GM18868 (cell line): ENCODE data around the gene CDK4.
"Not testable (repeated sequence)": the region's sequence is repeated elsewhere in the genome, so short reads cannot be mapped to it uniquely, and the experiment has no call there.

ENCODE experiments used
- ATAC-seq: cut with Tn5 transposase; IDR thresholded peaks from one replicate; pipeline ENCODE4 v1.9.1; 2021; ENCODE audit warnings: mild to moderate bottlenecking, moderate library complexity; ENCODE audit not compliant: unreplicated experiment

Gene CDK4

DNA sequence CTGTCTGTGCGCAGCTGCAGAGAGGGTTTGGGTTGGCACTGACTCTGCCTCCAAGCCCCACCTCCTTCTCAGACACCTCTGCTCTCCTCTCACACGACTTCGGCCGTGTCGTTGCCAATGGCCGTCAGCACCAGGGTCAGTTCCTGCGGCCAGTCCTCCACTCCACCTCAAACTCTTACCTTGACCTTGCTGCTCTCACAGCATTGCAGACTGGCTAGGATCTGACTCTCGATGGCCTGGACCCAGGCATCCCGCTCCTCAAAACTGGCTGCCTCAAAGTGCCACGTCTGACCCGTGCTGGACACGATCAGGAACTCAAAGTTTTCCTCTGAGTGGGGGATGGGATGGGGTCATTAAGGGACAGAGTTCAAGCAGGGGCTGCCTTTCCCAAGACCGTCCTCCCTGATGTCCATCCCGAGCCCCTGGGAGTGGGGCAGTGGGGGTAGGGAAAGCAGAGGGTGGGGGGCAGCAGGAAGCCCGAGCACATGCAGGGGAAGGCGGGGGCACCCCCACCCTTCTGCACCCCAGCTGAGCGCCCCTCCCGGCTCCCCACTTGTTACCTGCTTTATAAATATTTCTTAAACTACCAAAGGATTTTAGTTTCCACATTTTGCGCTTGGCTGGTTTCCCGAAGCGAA is 24.2 kb downstream of the CDK4 start:
- ATAC-seq, result no peak

DNA sequence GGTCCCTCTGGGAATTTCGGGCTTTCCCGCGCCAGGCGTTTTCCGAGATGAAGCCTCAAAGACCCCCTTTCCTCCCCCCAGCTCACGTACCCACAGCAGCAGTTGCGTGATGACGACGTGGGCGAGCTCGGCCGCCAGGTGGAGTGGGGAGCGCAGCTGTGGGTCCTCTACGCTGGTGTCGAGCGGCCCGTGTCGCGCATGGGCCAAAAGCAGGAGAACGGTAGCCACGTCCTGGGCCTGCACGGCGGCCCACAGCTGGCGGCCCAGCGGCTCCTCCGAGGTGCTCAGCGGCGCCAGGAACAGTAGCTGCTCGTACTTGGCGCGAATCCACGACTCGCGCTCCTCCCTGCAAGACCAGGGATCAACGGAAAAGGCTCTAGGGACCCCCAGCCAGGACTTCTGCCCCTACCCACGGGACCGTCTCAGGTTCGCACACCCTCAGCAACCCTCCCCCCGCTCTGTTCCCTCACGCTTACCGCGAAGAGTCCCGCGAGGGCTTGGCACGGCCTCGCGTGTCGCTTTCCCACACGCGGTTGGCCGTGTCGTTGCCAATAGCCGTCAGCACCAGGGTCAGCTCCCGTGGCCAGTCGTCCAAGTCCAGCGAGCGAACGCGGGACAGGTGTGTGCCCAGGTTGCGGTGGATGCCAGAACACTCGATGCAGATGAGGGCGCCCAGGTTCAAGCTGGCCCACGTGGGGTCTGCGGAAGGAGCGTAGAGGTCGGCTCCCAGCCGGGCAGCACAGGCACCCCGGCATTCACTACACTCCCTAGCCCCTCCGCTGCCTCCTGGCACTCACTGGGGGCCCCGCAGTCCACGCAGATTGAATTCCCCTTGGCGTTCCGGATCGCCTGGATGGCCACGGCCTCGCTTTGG is 25.0 kb downstream of the CDK4 start:
- ATAC-seq, result no peak

DNA sequence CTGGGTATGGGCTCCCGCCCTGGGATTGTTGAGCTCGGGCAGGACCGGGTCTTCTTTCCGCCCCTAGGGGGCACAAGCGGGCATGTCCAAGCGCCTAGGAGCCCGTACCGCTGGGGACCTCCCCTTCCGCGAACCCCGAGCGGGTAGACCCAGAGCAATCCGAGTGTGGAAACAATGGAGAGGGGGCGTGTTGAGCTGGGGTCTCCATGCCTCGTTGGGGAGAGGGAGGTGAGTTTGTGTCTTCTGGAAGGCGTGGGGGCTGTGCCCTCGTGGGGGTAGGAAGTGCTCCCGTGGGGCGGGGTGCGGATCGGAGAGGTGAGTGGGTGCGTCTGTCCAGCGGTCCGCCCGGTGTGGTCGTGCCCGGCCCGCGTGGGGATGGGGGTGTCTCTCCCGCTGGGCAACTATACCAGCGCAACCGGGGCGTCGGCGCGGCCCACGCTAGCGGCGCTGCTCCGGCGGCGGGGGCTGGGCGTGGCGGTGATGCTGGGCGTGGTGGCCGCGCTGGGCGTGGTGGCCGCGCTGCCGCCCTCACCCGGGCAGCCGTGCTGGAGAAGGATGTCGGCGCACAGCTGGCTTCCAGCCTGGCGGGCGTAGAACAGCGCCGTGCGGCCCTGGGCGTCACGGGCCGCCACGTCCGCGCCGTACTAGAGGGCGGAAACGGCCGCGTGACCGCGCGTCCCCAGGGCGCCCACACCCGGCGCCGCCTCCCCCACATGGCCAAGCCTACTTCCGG is 25.8 kb downstream of the CDK4 start:
- no peak for ATAC-seq

DNA sequence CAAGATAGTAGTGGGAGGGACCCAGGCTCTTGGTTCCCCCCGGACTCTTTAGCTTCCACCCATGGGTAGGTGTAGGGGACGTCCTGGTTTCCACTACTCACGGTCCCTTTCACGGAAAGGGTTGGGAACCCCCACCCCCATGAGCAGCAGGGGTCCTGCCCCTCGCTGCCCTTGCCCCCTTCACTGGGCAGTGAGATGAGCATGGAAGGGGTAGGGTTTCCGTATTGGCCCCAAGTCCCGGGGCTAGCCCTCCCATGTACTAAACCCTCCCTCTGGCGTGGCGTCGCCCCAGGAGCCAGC is 26.3 kb downstream of the CDK4 start:
- ATAC-seq, result no peak

DNA sequence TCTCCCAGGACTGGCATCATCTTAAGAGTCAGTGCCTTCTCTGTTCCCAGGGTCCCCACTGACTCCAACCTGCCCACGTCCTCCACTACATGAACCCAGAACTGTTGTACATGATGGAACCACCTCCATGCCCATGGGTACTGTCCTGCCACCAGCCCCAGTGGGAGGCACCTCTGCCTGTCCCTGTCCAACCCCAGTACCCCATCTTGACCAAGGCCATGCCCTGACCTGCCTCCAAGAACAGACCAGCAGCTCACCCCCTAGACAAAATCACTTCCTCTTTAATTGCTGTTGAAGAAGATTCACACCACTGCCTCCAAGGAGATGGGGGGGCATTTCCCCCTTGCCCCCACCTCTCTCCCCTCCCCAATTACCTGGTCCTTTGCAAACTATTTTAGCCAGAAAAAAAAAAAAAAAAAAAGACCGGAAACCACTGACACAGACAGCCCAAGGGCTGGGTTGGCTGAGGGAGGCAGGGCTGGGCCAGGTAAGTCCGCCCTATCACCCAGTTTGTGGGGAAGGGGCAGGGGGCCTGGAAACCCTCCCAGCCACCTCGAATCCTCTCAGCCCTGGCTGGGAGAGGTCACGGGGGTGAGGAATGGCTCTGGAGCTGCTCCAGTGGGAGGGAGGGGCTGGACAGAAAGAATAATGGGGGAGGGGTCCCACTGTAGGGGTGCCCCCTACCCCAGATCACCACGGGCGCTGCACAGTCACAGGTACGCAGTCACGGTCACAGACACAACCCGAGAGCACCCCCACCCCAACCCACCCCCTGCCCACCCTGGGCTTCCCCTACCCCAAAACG is 27.0 kb downstream of the CDK4 start:
- ATAC-seq, result no peak

DNA sequence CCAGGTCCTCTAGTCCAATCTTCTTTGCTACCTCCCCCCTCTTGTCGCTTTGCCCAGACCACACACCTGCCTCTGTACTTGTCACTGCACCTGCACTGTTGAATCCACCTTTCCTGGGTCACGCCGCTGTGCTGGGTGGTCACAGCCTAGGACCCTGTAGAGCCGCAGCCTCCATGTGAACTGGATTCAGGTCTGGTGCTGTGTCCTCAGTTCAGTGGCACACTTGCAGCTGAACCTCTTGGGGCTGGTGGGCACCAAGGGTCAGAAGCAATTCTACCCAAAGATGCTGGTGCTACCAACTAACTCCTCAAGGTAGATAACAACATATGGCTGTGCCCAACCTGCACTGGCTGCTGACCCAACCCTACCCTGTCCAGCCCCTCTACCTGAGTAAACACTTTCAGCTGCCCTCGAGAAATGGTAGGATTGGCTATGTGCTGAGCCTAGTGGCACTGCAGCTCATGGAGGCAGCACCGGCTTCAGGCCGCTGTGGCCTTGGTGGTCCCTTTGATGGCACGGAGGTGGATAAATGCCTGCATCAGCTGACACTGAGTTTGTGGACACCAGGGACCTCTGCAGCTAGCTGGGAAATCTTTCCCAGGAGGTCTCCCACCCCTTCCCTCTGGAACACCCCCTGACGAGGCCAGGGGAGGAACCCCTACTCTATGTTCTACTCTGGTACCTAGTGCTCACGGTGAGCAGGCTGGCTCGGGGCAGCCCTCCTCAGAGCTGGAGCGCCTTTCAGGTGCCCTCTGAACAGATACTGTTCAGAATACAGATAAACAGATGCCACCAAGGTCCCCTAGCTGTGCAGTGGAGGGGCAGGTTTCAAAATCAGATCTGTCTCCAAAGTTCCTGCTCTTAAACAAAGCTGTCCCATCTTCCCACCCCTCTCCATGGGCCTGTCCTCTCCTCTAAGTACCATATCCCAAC is 27.8 kb downstream of the CDK4 start:
- no peak for ATAC-seq

DNA sequence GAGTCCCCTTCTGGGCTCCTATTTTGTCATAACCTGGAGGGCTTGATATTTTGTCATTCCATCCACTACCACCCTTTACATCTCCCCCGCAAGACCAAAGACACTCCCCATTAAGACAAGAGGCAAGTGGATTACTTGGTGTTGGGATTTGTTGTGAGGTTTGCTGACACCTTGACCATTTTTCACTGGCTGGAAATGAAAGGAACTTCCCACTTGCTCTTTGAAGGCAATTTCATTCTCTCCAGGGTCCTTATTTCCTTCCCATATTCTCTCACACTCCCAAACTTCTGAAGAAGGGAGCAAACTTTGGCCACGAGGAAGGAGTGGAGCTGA is 28.5 kb downstream of the CDK4 start:
- ATAC-seq, result no peak

DNA sequence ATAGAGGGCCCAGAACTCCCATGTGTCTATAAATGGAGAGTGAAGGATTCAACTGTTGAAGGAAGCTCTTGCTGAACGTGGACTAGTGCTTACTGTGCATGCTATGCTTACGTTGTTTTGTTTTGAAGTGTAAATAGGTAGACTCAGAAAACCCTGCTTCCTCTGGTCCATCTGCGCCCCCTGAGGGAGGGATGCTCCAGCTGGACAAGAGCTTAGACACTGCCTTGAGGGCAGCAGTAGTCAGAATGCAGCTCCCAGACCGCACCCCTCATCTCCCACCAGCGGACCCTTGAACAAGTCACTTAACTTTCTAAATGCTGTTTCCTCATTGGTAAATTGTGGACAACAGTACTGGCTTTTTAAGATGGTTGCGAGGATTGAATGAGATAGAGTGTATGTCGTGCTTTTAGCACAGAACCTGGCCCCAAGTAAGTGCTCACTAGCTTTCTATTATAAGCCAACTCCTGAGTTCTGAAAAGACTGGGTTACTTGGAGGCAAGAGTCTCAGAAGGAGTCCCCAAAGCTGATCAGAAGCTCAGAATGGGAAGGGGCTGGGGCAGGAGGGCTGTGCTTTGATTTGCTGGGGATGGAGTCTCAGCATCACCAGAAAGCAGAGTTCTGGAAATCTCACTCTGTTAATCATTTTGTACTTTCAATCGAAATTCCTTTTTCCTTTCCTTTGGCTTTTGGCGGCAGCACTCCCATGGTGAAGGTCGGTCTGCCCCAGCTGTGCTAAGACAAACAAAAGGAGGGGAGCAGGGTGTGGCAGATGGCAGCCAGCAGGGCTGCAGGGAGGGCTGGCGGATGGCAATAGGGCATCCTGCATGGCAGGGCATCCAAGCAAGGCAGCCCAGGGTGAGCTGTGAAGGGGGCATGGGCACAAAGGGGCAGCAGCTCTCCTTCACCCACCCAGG is 29.1 kb downstream of the CDK4 start:
- ATAC-seq, result no peak

DNA sequence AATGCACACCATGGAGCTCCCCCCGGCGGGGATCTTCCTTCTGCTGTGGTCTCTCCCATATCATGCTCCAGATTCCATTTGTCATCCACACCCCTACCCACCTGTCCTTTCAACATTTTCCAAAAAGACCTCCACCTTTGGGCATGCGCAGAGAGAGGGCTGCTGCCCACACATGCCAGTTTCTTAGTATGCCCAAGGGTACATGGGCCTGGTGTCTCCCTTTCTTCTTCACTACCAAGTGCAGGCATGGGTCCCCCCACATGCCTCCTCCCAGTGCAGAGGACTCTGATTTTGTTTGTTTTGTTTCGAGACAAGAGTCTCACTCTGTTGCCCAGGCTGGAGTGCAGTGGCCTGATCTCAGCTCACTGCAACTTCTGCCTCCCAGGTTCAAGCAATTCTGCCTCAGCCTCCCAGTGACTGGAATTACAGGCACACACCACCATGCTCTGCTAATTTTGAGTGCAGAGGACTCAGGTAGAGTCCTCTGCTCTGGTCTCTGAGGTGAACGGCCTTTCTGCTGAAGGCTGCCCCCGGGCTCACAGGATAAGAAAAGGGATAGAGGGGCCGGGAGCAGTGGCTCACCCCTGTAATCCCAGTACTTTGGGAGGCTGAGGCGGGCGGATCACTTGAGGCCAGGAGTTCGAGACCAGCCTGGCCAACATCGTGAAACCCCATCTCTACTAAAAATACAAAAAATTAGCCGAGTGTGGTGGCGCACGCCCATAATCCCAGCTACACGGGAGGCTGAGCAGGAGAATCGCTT is 30.1 kb downstream of the CDK4 start:
- ATAC-seq, result not testable (repeated sequence)

DNA sequence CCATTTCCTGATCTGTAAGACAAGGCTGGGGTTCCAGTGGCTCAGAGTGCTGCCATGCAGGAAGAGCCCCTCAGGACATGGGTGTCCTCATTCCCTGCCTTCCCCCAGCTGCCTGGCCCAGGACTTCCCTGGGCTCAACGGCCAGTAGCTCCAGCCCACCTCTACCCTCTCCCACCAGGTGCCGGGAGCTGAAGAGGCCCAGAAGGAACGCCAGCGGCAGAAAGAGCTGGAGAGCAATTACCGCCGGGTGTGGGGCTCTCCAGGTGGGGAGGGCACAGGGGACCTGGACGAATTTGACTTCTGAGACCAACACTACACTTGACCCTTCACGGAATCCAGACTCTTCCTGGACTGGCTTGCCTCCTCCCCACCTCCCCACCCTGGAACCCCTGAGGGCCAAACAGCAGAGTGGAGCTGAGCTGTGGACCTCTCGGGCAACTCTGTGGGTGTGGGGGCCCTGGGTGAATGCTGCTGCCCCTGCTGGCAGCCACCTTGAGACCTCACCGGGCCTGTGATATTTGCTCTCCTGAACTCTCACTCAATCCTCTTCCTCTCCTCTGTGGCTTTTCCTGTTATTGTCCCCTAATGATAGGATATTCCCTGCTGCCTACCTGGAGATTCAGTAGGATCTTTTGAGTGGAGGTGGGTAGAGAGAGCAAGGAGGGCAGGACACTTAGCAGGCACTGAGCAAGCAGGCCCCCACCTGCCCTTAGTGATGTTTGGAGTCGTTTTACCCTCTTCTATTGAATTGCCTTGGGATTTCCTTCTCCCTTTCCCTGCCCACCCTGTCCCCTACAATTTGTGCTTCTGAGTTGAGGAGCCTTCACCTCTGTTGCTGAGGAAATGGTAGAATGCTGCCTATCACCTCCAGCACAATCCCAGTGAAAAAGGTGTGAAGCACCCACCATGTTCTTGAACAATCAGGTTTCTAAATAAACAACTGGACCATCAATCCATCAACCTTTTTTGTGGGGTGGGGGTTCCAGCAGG is 31.2 kb downstream of the CDK4 start:
- ATAC-seq, result no peak

DNA sequence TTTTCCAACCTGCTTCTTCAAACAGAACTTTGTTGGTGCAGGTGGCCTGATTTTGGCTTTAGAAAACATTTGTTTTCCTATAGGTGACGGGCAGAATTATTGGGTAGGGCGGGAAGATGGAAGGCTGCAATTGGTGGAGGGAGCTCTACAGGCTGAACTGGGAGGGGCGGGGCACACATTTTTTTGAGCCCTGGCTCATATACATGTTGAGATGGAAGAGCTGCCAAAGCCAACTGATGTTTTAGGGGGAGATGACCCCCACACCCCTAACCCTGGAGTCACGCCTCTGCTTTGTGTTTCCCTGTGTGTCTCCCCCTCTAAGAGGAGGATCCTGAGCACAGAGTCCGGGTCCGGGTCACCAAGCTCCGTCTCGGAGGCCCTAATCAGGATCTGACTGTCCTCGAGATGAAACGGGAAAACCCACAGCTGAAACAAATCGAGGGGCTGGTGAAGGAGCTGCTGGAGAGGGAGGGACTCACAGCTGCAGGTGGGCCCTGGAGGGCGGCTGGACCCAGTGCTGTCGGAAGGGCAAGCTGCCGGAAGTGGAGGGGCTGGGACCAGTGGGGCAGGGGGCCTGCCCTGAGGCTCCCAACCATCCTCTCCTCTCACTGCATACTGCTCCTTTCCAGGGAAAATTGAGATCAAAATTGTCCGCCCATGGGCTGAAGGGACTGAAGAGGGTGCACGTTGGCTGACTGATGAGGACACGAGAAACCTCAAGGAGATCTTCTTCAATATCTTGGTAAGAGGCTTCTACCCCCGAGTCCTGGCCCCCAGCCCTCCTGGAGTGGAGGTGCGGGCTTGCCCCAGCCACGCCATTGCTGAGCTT is 32.1 kb downstream of the CDK4 start:
- ATAC-seq, result no peak

DNA sequence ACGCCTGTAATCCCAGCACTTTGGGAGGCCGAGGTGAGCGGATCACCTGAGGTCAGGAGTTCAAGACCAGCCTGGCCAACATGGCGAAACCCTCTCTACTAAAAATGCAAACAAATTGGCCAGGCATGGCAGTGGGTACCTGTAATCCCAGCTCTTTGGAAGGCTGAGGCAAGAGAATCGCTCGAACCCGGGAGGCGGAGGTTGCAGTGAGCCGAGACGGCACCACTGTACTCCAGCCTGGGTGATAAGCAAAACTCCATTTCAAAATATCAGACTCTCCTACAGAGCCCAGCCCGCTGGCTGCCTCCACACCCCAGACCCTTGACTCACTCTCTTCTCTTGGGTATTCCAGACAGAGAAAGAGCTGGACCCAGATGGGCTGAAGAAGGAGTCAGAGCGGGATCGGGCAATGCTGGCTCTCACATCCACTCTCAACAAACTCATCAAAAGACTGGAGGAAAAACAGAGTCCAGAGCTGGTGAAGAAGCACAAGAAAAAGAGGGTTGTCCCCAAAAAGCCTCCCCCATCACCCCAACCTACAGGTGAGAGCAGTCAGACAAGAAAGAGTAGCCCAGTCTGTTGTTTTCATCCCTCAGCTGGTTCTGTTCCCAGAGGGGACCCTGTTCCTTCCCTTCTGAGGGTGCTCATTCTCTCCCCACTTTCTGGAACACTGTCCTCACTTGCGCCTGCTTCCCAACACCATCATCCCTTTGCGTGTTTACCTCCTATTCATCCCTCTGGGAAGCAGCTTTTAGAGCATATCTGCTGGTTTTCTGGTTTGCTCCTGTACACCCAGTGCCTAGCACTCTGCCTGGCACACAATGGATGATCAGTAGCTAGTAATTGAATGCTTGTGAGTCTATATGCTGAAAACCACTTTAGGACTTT is 33.2 kb downstream of the CDK4 start:
- ATAC-seq, result no peak

DNA sequence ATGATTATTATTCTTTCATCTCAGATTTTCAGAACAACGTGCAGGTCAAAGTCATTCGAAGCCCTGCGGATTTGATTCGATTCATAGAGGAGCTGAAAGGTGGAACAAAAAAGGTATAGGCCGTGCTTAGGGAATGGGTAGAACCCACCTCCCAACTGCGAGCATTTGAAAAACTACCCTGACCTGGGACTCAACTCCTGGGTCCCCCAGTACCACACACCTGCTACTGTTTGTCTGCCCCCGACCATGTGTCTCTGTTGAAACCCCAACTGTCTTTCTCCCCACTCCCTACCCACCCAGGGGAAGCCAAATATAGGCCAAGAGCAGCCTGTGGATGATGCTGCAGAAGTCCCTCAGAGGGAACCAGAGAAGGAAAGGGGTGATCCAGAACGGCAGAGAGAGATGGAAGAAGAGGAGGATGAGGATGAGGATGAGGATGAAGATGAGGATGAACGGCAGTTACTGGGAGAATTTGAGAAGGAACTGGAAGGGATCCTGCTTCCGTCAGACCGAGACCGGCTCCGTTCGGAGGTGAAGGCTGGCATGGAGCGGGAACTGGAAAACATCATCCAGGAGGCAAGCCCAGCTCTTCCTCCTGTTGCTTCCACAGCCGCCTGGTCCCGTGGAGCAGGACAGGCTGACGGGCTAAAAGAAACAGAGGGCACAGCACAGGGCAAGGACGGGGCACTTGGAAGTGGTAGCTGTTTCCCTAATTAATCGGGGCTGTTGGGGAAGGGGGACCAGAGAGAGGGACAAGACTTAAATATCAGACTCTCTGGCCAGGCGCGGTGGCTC is 34.1 kb downstream of the CDK4 start:
- no peak for ATAC-seq

DNA sequence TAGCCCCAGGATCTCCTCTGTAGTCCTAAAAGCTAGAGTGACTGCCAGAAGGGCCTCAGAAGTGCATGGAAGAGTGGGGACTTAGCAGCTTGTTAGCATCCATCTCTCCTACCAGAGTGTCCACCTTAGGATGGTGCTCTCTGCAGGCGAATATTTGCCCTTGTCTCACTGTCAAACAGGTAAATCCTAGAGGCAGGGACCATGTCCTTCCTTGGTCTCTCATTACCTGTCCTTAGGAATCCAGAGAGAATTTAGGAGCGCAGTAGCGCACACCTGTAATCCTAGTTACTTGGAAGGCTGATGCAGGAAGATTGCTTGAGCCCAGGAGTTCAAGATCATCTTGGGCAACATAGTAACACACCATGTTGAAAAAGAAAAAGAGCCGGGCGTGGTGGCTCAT is 35.0 kb downstream of the CDK4 start:
- ATAC-seq, result no peak

DNA sequence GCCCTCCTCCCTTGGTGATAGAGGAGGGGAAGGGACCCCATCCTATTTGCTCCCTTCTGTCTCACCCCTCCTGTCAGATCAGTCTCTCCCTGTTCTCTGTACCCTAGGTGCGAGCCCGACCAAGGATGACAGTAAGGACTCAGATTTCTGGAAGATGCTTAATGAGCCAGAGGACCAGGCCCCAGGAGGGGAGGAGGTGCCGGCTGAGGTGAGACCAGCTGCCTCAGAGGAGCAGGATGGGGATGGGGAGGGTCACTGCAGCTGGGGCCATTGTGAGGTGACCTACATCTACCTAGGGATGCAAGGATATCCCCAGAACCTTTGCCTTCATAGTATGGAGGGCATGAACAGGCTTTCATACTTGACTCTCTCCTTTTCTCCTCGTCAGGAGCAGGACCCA is 35.8 kb downstream of the CDK4 start:
- no peak for ATAC-seq
